OCI-M2 (cell line): ENCODE measurements around the gene AK3.

ENCODE experiments used
- DNase-seq: peaks from one replicate; lab custom pipeline; 2025; ENCODE audit not compliant: unreplicated experiment; lab: John Stamatoyannopoulos, UW

The AK3 gene

GRCh38 chr9:4750023-4750673, 9.1 kb upstream of the AK3 start:
- no peak for DNase-seq

GRCh38 chr9:4748612-4749011, 7.6 kb upstream of the AK3 start:
- no peak for DNase-seq

GRCh38 chr9:4746278-4747030, 5.5 kb upstream of the AK3 start:
- DNase-seq = no peak

GRCh38 chr9:4743131-4743875, 2.3 kb upstream of the AK3 start:
- no peak for DNase-seq

GRCh38 chr9:4742246-4742645, 1.2 kb upstream of the AK3 start:
- DNase-seq = no peak

GRCh38 chr9:4741365-4742089, 525 bp upstream of the AK3 start:
- no peak for DNase-seq

GRCh38 chr9:4740388-4740637, 689 bp downstream of the AK3 start:
- DNase-seq = no peak

GRCh38 chr9:4739587-4740387, 1.2 kb downstream of the AK3 start:
- DNase-seq = no peak

GRCh38 chr9:4738866-4739586, 2.0 kb downstream of the AK3 start:
- no peak for DNase-seq

GRCh38 chr9:4734150-4734549, 6.9 kb downstream of the AK3 start:
- no peak for DNase-seq

- DNase-seq = no peak
Observed at GRCh38 chr9:4732890-4733289, 8.1 kb downstream of the AK3 start.

GRCh38 chr9:4727593-4727992, 13.4 kb downstream of the AK3 start:
- no peak for DNase-seq

- DNase-seq = no peak
Observed at GRCh38 chr9:4725706-4726442, 15.1 kb downstream of the AK3 start.

- DNase-seq = no peak
Observed at GRCh38 chr9:4721736-4722135, 19.3 kb downstream of the AK3 start.

GRCh38 chr9:4718911-4719310, 22.1 kb downstream of the AK3 start:
- no peak for DNase-seq

GRCh38 chr9:4717815-4718214, 23.2 kb downstream of the AK3 start:
- no peak for DNase-seq

- no peak for DNase-seq
Observed at GRCh38 chr9:4716163-4716562, 24.8 kb downstream of the AK3 start.

- DNase-seq = no peak
Observed at GRCh38 chr9:4714266-4715016, 26.6 kb downstream of the AK3 start.

- no peak for DNase-seq
Observed at GRCh38 chr9:4713849-4714248, 27.2 kb downstream of the AK3 start.
